Psoas muscle (tissue), 8 donors: ENCODE data around the gene HHIPL1. TPM values are rescaled to one million over a fixed set of nuclear protein-coding genes. Genes with fewer than 3 reads are reported as not detected.

Source experiments
- ATAC-seq, 4 donors: fragments of 200-7000 bp; cut with Tn5 transposase; one replicate each; pipeline ENCODE4 v1.9.1; 2020; ENCODE audit warnings: moderate library complexity in 3 of 4, mild to moderate bottlenecking in 2 of 4
- DNase-seq, 2 donors: peaks; one replicate each; pipeline ENCODE4 v3.0.0-alpha.2; 2020
- H3K27ac ChIP-seq: fragments of 200-600 bp; one replicate; pipeline ENCODE4 v1.8.0; 2022
- H3K27me3 ChIP-seq, 3 donors: fragments of 200-600 bp in 1 of 3; one replicate each; pipeline versions ENCODE4 v1.6.1 to v1.8.0; 2013 to 2022; ENCODE audit warnings: low read length in 2 of 3, mild to moderate bottlenecking in 2 of 3, moderate library complexity in 1 of 3; ENCODE audit not compliant: insufficient read depth in 3 of 3
- H3K36me3 ChIP-seq, 2 donors: fragments of 200-600 bp in 1 of 2; one replicate each; pipeline versions ENCODE4 v1.6.1 to v1.8.0; 2013 to 2022; ENCODE audit warnings: low read depth in 1 of 2, mild to moderate bottlenecking in 1 of 2, moderate library complexity in 1 of 2; ENCODE audit not compliant: insufficient read depth in 1 of 2
- H3K4me1 ChIP-seq: fragments of 200-600 bp; one replicate; pipeline ENCODE4 v1.8.0; 2022
- H3K4me3 ChIP-seq: fragments of 200-600 bp; one replicate; pipeline ENCODE4 v1.8.0; 2022; ENCODE audit warnings: mild to moderate bottlenecking
- H3K9me3 ChIP-seq: fragments of 200-600 bp; one replicate; pipeline ENCODE4 v1.8.0; 2022
- CTCF ChIP-seq: fragments of 200-600 bp; IDR thresholded peaks from one replicate; pipeline ENCODE4 v1.8.0; 2022; ENCODE audit warnings: antibody characterized with exemption
- WGBS, 3 donors: extraction: QIAGEN DNeasy Blood & Tissue Kit; methylation state at CpG; one replicate each; pipeline versions ENCODE4 v1.1.6 to v1.1.7; 2013; 5-methylcytosine and 5-hydroxymethylcytosine counted together
- intact Hi-C, 2 donors: fragments of 100-400 bp; cut with DNase I; formaldehyde crosslinking; loops; one replicate each; pipeline versions ENCODE4 v1.11.0 to v1.14.2; 2022
- polyA plus RNA-seq, 3 donors: library from polyadenylated mRNA; stranded (reverse); fragments of 200-250 nt; gene quantifications; one replicate each; pipeline ENCODE4 v1.2.3, GENCODE V29; 2013
- total RNA-seq, 4 donors: library from RNA; stranded (reverse); fragmentation: NEBNext Ultra II Directional in 2 of 4; extraction: Animal tissue kit (Norgen Biotek cat#: 25700) in 2 of 4; gene quantifications; one replicate each; pipeline versions ENCODE4 v1.2.1 to v1.2.4, GENCODE V29; 2021 to 2023
- donor health status: healthy with polysubstance abuse.
- donor health status: DM: no; HTN: no; CAD: no; lungs with moderate emphysema.
- donor health status: Bipolar disorder and iron deficiency.
- donor health status: healthy.
- donor health status: DM: yes; HTN: yes; CAD: no.
- donor health status: DM: no; HTN: no; CAD: no.
- donor health status: DM: no; HTN: no; CAD: no.
- donor health status: DM: yes; HTN: yes; CAD: no.

Gene HHIPL1
- total and polyA plus RNA-seq, 7 donors, result 0.12 to 0.86 (median 0.32) TPM

- Histone ChIP-seq H3K9me3 (no peaks in the 10 kb centered on the region), H3K4me3 (no peak overlapping the region), H3K4me1 (no peaks in the 10 kb centered on the region), H3K36me3 (no peaks in the 10 kb centered on the region), H3K27ac (no peak overlapping the region), H3K27me3 (peaks cover 0 to 9% (median 7%) of the 10 kb centered on the region in 3 donors)
- WGBS, 3 donors, result 81 to 88% (median 87%) methylated on average over 14 of the region's 14 CpGs
- intact Hi-C loops, result no loop called here
- no peak for TF ChIP-seq CTCF
- ATAC-seq (no peak), DNase-seq (no peak)
Measured at GRCh38 chr14:99670361-99671234, 25.7 kb downstream of the HHIPL1 start.

- H3K27me3 ChIP-seq, result peaks cover 0 to 15% (median 7%) of the 10 kb centered on the region in 3 donors
- no peak overlapping the region for H3K27ac ChIP-seq
- no peaks in the 10 kb centered on the region for H3K4me1 ChIP-seq
- TF ChIP-seq CTCF, result no peak
- DNase-seq (no peak), ATAC-seq (no peak)
- no peaks in the 10 kb centered on the region for H3K36me3 ChIP-seq
- WGBS, 3 donors, result 73 to 78% (median 74%) methylated on average over 20 of the region's 20 CpGs
- no peaks in the 10 kb centered on the region for H3K9me3 ChIP-seq
- no peak overlapping the region for H3K4me3 ChIP-seq
- intact Hi-C loops, result no loop called here
Measured at GRCh38 chr14:99671235-99672224, 26.6 kb downstream of the HHIPL1 start.

GRCh38 chr14:99672506-99673304 lies 27.8 kb downstream of the HHIPL1 start:
- H3K27ac ChIP-seq, result no peak overlapping the region
- no peaks in the 10 kb centered on the region for H3K9me3 ChIP-seq
- intact Hi-C loops, result no loop called here
- DNase-seq, result no peak
- peaks cover 0 to 15% (median 7%) of the 10 kb centered on the region in 3 donors for H3K27me3 ChIP-seq
- no peak overlapping the region for H3K4me3 ChIP-seq
- no peaks in the 10 kb centered on the region for H3K4me1 ChIP-seq
- ATAC-seq, result no peak
- no peaks in the 10 kb centered on the region for H3K36me3 ChIP-seq
- WGBS, 3 donors, result 80 to 84% (median 84%) methylated on average over 11 of the region's 11 CpGs
- no peak for TF ChIP-seq CTCF

GRCh38 chr14:99673305-99674063 lies 28.6 kb downstream of the HHIPL1 start:
- peaks cover 0 to 15% (median 7%) of the 10 kb centered on the region in 3 donors for H3K27me3 ChIP-seq
- no peak for ATAC-seq
- intact Hi-C loops, result no loop called here
- H3K36me3 ChIP-seq, result no peaks in the 10 kb centered on the region
- no peak overlapping the region for H3K4me3 ChIP-seq
- 72 to 81% (median 76%) methylated on average over 5 to 8 of the region's 8 CpGs for WGBS, 3 donors
- no peaks in the 10 kb centered on the region for H3K9me3 ChIP-seq
- H3K27ac ChIP-seq, result no peak overlapping the region
- H3K4me1 ChIP-seq, result no peaks in the 10 kb centered on the region
- TF ChIP-seq CTCF, result no peak
- no peak for DNase-seq
